Astrocyte (in vitro differentiated cells and primary cell): ENCODE measurements around the gene CACNA1D. TPM values are rescaled to one million over a fixed set of nuclear protein-coding genes. Genes with fewer than 3 reads are reported as not detected.
A peak's percentile ranks its signal among the peaks of the same experiment; 100 is the strongest.

Experiments
- DNase-seq: peaks from one replicate; pipeline ENCODE4 v3.0.0-alpha.2; 2010; ENCODE audit warnings: low read depth
- FAIRE-seq: peaks from 2 replicates; lab custom pipeline; 2011; peaks lifted over from hg19 to GRCh38; lab: Jason Lieb, UNC
- H2AFZ ChIP-seq: 2 replicates; pipeline ENCODE4 v1.6.0; 2012; ENCODE audit warnings: low read depth, low read length, inconsistent platforms
- H3K27ac ChIP-seq: 2 replicates; pipeline ENCODE4 v1.5.1; 2011; ENCODE audit warnings: low read depth, low read length, inconsistent platforms
- H3K27me3 ChIP-seq: 2 replicates; pipeline ENCODE4 v1.6.0; 2011; ENCODE audit warnings: low read length, inconsistent platforms; ENCODE audit not compliant: insufficient read depth
- H3K36me3 ChIP-seq: 2 replicates; pipeline ENCODE4 v1.5.1; 2011; ENCODE audit warnings: low read length, inconsistent platforms; ENCODE audit not compliant: insufficient read depth
- H3K4me1 ChIP-seq: 2 replicates; pipeline ENCODE4 v1.5.1; 2011; ENCODE audit warnings: low read length, inconsistent platforms; ENCODE audit not compliant: insufficient read depth
- H3K4me2 ChIP-seq: 2 replicates; pipeline ENCODE4 v1.6.0; 2012; ENCODE audit warnings: low read length, inconsistent platforms
- H3K4me3 ChIP-seq: 2 replicates; pipeline ENCODE4 v1.5.1; 2011; ENCODE audit warnings: low read depth, mild to moderate bottlenecking, low read length, inconsistent platforms; ENCODE audit not compliant: insufficient read depth
- H3K79me2 ChIP-seq: 2 replicates; pipeline ENCODE4 v1.6.0; 2012; ENCODE audit warnings: mild to moderate bottlenecking, low read length, inconsistent platforms; ENCODE audit not compliant: insufficient read depth
- H3K9ac ChIP-seq: 2 replicates; pipeline ENCODE4 v1.6.0; 2012; ENCODE audit warnings: mild to moderate bottlenecking, low read length, inconsistent platforms
- H3K9me3 ChIP-seq: 2 replicates; pipeline ENCODE4 v1.5.1; 2012; ENCODE audit warnings: low read depth, mild to moderate bottlenecking, low read length, inconsistent platforms; ENCODE audit not compliant: insufficient read depth
- H4K20me1 ChIP-seq: 2 replicates; pipeline ENCODE4 v1.6.0; 2012; ENCODE audit warnings: low read length, inconsistent platforms; ENCODE audit not compliant: insufficient read depth
- H3K27ac Mint-ChIP-seq: one replicate; pipeline ENCODE4 v1.8.0; 2021; ENCODE audit warnings: mild to moderate bottlenecking, mixed read lengths; ENCODE audit not compliant: unreplicated experiment
- H3K27me3 Mint-ChIP-seq: one replicate; pipeline ENCODE4 v1.8.0; 2021; ENCODE audit warnings: low read depth, mixed read lengths; ENCODE audit not compliant: unreplicated experiment
- H3K36me3 Mint-ChIP-seq: one replicate; pipeline ENCODE4 v1.8.0; 2021; ENCODE audit warnings: low read depth, mixed read lengths; ENCODE audit not compliant: unreplicated experiment
- H3K4me1 Mint-ChIP-seq: one replicate; pipeline ENCODE4 v1.8.0; 2021; ENCODE audit warnings: low read depth, mixed read lengths; ENCODE audit not compliant: unreplicated experiment
- H3K4me3 Mint-ChIP-seq: one replicate; pipeline ENCODE4 v1.8.0; 2021; ENCODE audit warnings: mild to moderate bottlenecking, moderate library complexity, mixed read lengths; ENCODE audit not compliant: unreplicated experiment
- H3K9me3 Mint-ChIP-seq: one replicate; pipeline ENCODE4 v1.8.0; 2021; ENCODE audit warnings: mild to moderate bottlenecking, mixed read lengths; ENCODE audit not compliant: unreplicated experiment
- CTCF ChIP-seq: IDR thresholded peaks from 2 replicates; pipeline ENCODE4 v1.5.1; 2011; ENCODE audit warnings: low read depth, mild to moderate bottlenecking, inconsistent platforms, low read length, moderate library complexity; ENCODE audit not compliant: insufficient read depth
- EZH2 ChIP-seq: IDR thresholded peaks from 2 replicates; pipeline ENCODE4 v1.6.1; 2012; ENCODE audit warnings: mild to moderate bottlenecking, low read length, inconsistent platforms; ENCODE audit not compliant: insufficient read depth
- total RNA-seq: library from RNA; stranded (reverse); gene quantifications from 2 replicates; pipeline ENCODE4 v1.2.1, GENCODE V29; 2021

CACNA1D gene
- total RNA-seq, 1 donor from 2014 or later, result 0.41 TPM

- Mint-ChIP-seq H3K27ac (no peak overlapping the region), H3K36me3 (no peaks in the 10 kb centered on the region), H3K27me3 (peaks cover 10% of the 10 kb centered on the region), H3K4me3 (no peak overlapping the region), H3K4me1 (peaks cover 10% of the 10 kb centered on the region), H3K9me3 (no peaks in the 10 kb centered on the region)
- Histone ChIP-seq H3K27me3 (no peaks in the 10 kb centered on the region), H3K4me3 (no peak overlapping the region), H3K27ac (no peak overlapping the region), H3K9ac (no peak overlapping the region), H3K36me3 (no peaks in the 10 kb centered on the region), H2AFZ (no peak overlapping the region), H4K20me1 (no peaks in the 10 kb centered on the region), H3K9me3 (no peaks in the 10 kb centered on the region), H3K79me2 (no peaks in the 10 kb centered on the region), H3K4me2 (peak overlapping the region; percentile 30), H3K4me1 (peaks cover 15% of the 10 kb centered on the region)
- TF ChIP-seq CTCF (no peak), EZH2 (no peak)
- DNase-seq (peak; percentile 16), FAIRE-seq (no peak)
Observed at GRCh38 chr3:53721187-53722119, 227.0 kb downstream of the CACNA1D start.

- H3K9me3 ChIP-seq, result no peaks in the 10 kb centered on the region
- no peaks in the 10 kb centered on the region for H3K36me3 ChIP-seq
- no peaks in the 10 kb centered on the region for H3K27me3 ChIP-seq
- no peaks in the 10 kb centered on the region for H4K20me1 ChIP-seq
- FAIRE-seq (no peak), DNase-seq (no peak)
- no peak overlapping the region for H3K27ac Mint-ChIP-seq
- no peak overlapping the region for H3K9ac ChIP-seq
- peaks cover 8% of the 10 kb centered on the region for H3K27me3 Mint-ChIP-seq
- H3K4me1 Mint-ChIP-seq, result peaks cover 10% of the 10 kb centered on the region
- TF ChIP-seq EZH2 (no peak), CTCF (no peak)
- H3K4me3 ChIP-seq, result no peak overlapping the region
- no peak overlapping the region for H3K4me2 ChIP-seq
- no peak overlapping the region for H2AFZ ChIP-seq
- no peak overlapping the region for H3K4me3 Mint-ChIP-seq
- H3K9me3 Mint-ChIP-seq, result no peaks in the 10 kb centered on the region
- H3K27ac ChIP-seq, result no peak overlapping the region
- no peaks in the 10 kb centered on the region for H3K79me2 ChIP-seq
- no peaks in the 10 kb centered on the region for H3K36me3 Mint-ChIP-seq
- H3K4me1 ChIP-seq, result peaks cover 9% of the 10 kb centered on the region
Observed at GRCh38 chr3:53724566-53724965, 230.2 kb downstream of the CACNA1D start.
